DOHH2 (cell line): ENCODE measurements around the gene CYSRT1.

Experiments used
- EZH2phosphoT487 ChIP-seq: fragments of 200-600 bp; sonication (generic); IDR thresholded peaks from 2 replicates; pipeline ENCODE4 v1.6.1; 2017; ENCODE audit warnings: borderline replicate concordance, mild to moderate bottlenecking, antibody characterized with exemption, low read length, moderate library complexity, mixed read lengths
- TF ChIP-seq, protein P1 (sequence below): fragments of 200-600 bp; sonication (generic); IDR thresholded peaks from one replicate; pipeline ENCODE4 v1.5.1; 2014; ENCODE audit warnings: antibody characterized with exemption, mild to moderate bottlenecking, low read depth, low read length; ENCODE audit not compliant: poor library complexity, severe bottlenecking

DNA sequence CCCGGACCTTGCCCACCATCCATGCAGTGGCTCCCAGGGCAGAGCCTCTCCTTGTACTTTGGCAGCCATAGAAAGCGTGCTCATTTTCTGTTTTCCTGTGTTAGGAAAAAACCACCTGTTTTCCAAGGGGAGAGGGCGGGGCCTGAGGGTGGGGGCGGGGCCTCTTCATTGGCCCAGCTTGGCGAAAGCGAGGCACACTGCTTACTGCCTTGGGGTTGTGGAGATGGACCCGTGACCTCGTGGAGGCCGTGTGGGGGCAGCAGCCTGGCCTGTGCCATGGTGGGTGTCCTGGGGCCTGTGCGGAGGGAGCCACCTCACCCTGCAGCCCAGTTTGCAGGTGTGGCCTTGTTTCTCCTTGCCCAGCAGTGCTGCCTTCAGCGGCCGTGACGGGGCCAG, 48.1 kb downstream of the CYSRT1 start:
- TF ChIP-seq, protein P1, sequence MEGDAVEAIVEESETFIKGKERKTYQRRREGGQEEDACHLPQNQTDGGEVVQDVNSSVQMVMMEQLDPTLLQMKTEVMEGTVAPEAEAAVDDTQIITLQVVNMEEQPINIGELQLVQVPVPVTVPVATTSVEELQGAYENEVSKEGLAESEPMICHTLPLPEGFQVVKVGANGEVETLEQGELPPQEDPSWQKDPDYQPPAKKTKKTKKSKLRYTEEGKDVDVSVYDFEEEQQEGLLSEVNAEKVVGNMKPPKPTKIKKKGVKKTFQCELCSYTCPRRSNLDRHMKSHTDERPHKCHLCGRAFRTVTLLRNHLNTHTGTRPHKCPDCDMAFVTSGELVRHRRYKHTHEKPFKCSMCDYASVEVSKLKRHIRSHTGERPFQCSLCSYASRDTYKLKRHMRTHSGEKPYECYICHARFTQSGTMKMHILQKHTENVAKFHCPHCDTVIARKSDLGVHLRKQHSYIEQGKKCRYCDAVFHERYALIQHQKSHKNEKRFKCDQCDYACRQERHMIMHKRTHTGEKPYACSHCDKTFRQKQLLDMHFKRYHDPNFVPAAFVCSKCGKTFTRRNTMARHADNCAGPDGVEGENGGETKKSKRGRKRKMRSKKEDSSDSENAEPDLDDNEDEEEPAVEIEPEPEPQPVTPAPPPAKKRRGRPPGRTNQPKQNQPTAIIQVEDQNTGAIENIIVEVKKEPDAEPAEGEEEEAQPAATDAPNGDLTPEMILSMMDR = no peak
- TF ChIP-seq EZH2phosphoT487 = no peak
